ENCODE data around the gene MYL7. TPM values are rescaled to one million over a fixed set of nuclear protein-coding genes. Genes with fewer than 3 reads are reported as not detected.

MYL7 gene
- polyA plus RNA-seq, 3 donors: not detected

GRCh38 chr7:44151956-44152355 is 10.8 kb upstream of the MYL7 start:
- Histone ChIP-seq H3K9ac (ENCODE audit: insufficient read depth, low read length, poor library complexity, severe bottlenecking) (no peak overlapping the region), H3K4me2 (replicated peaks; ENCODE audit: extremely low read depth, low read length, poor library complexity, severe bottlenecking) (no peak overlapping the region), H3K36me3 (replicated peaks in 1 of 2; ENCODE audit: control insufficient read depth in 1 of 2, insufficient read depth in 2 of 2, low read length in 2 of 2) (no peaks in the 10 kb centered on the region), H3K4me1 (ENCODE audit: control insufficient read depth in 1 of 2, insufficient read depth in 2 of 2, low read length in 2 of 2) (no peaks in the 10 kb centered on the region), H3K4me3 (replicated peaks in 1 of 3; ENCODE audit: low read depth in 2 of 3, low read length in 3 of 3) (no peak overlapping the region), H2AFZ (ENCODE audit: insufficient read depth, low read depth, low read length, poor library complexity, severe bottlenecking) (no peak overlapping the region), H3K27me3 (ENCODE audit: control insufficient read depth in 2 of 2, insufficient read depth in 2 of 2, low read length in 2 of 2) (peaks cover 0 to 7% of the 10 kb centered on the region in 2 donors), H3K27ac (ENCODE audit: low read depth in 1 of 2, low read length in 2 of 2) (no peak overlapping the region), H4K20me1 (ENCODE audit: insufficient read depth, low read length) (no peaks in the 10 kb centered on the region), H3K79me2 (ENCODE audit: insufficient read depth, low read length) (no peaks in the 10 kb centered on the region), H3K9me3 (replicated peaks in 1 of 2; ENCODE audit: control insufficient read depth in 1 of 2, insufficient read depth in 1 of 2, low read length in 2 of 2) (no peaks in the 10 kb centered on the region)
- TF ChIP-seq, protein P1, sequence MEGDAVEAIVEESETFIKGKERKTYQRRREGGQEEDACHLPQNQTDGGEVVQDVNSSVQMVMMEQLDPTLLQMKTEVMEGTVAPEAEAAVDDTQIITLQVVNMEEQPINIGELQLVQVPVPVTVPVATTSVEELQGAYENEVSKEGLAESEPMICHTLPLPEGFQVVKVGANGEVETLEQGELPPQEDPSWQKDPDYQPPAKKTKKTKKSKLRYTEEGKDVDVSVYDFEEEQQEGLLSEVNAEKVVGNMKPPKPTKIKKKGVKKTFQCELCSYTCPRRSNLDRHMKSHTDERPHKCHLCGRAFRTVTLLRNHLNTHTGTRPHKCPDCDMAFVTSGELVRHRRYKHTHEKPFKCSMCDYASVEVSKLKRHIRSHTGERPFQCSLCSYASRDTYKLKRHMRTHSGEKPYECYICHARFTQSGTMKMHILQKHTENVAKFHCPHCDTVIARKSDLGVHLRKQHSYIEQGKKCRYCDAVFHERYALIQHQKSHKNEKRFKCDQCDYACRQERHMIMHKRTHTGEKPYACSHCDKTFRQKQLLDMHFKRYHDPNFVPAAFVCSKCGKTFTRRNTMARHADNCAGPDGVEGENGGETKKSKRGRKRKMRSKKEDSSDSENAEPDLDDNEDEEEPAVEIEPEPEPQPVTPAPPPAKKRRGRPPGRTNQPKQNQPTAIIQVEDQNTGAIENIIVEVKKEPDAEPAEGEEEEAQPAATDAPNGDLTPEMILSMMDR (IDR thresholded peaks at IDR 0.05): no peak
- Mint-ChIP-seq H3K4me1 (no peaks in the 10 kb centered on the region), H3K27ac (no peak overlapping the region), H3K27me3 (ENCODE audit: low read depth in 3 of 3) (peaks cover 4 to 9% (median 7%) of the 10 kb centered on the region in 3 donors), H3K4me3 (no peak overlapping the region), H3K36me3 (no peaks in the 10 kb centered on the region), H3K9me3 (no peaks in the 10 kb centered on the region)
- no peak for DNase-seq
- WGBS (ENCODE audit: insufficient coverage): 95% methylated on average over 8 of the region's 9 CpGs
- intact Hi-C loops (cut with micrococcal nuclease): no loop called here

DNA sequence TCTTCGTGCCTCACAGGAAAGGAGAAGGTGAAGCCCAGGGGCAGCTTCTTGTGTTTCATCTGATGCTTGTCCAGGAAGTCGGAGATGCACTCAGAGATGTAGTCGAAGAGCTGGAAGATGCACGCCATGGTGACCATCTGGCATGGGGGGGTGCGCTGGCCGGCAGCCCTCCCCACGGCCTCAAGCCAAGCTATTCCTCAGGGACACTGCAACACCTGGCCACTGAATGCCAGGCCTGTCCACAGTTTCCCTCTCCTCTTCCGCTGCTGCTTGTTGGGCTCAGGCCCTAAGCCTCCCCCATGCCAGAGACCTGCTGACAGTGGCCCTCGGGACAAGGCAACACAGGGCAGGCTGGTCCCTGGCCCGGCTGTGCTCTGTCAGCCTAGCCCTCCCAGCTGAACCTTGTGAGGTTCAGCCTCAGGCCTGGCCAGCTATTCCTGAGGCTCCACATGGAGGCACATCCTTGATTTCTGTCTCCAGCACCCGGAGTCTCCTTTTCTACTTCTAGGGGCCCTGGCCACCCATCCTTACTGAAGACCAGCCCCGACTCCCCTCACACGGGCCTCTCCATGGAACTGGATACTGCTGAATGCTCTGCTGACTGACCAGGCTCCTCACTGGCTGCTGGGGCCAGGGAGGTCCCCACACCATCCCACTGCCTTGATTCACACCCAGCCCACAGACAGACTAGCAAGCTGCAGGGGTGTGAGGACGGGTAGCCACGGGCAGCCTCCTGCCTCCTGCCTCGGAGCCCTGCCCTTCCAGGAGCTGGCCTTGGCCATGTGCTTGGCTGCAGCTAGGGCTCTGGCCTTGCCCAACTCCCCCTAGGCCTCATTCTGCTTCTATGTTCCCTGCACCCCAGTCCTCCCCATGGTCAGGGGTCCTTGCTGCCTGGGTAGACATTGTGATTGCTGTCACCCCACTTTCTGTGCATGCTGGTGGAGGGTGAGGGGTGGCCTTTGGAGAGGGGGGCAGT is 10.1 kb upstream of the MYL7 start:
- Mint-ChIP-seq H3K27me3 (ENCODE audit: low read depth in 3 of 3) (peaks cover 8 to 16% (median 14%) of the 10 kb centered on the region in 3 donors), H3K27ac (no peak overlapping the region), H3K4me3 (no peak overlapping the region), H3K9me3 (no peaks in the 10 kb centered on the region), H3K4me1 (peaks cover 4% of the 10 kb centered on the region), H3K36me3 (no peaks in the 10 kb centered on the region)
- Histone ChIP-seq H3K27me3 (ENCODE audit: control insufficient read depth in 2 of 2, insufficient read depth in 2 of 2, low read length in 2 of 2) (peaks cover 0 to 14% of the 10 kb centered on the region in 2 donors), H4K20me1 (ENCODE audit: insufficient read depth, low read length) (no peaks in the 10 kb centered on the region), H3K4me1 (ENCODE audit: control insufficient read depth in 1 of 2, insufficient read depth in 2 of 2, low read length in 2 of 2) (peaks cover 4% of the 10 kb centered on the region in 2 donors), H3K9me3 (replicated peaks in 1 of 2; ENCODE audit: control insufficient read depth in 1 of 2, insufficient read depth in 1 of 2, low read length in 2 of 2) (no peaks in the 10 kb centered on the region), H3K9ac (ENCODE audit: insufficient read depth, low read length, poor library complexity, severe bottlenecking) (no peak overlapping the region), H3K27ac (ENCODE audit: low read depth in 1 of 2, low read length in 2 of 2) (no peak overlapping the region), H3K36me3 (replicated peaks in 1 of 2; ENCODE audit: control insufficient read depth in 1 of 2, insufficient read depth in 2 of 2, low read length in 2 of 2) (no peaks in the 10 kb centered on the region), H3K4me3 (replicated peaks in 1 of 3; ENCODE audit: low read depth in 2 of 3, low read length in 3 of 3) (no peak overlapping the region), H3K4me2 (replicated peaks; ENCODE audit: extremely low read depth, low read length, poor library complexity, severe bottlenecking) (no peak overlapping the region), H3K79me2 (ENCODE audit: insufficient read depth, low read length) (no peaks in the 10 kb centered on the region), H2AFZ (ENCODE audit: insufficient read depth, low read depth, low read length, poor library complexity, severe bottlenecking) (no peak overlapping the region)
- TF ChIP-seq, protein P1 (IDR thresholded peaks at IDR 0.05): no peak
- no peak for DNase-seq
- intact Hi-C loops (cut with micrococcal nuclease): no loop called here
- WGBS (ENCODE audit: insufficient coverage): 94% methylated on average over 15 of the region's 16 CpGs
